Measurements from ENCODE around the gene ARAP1.
A peak's percentile ranks its signal among the peaks of the same experiment; 100 is the strongest.

The ARAP1 gene

DNA sequence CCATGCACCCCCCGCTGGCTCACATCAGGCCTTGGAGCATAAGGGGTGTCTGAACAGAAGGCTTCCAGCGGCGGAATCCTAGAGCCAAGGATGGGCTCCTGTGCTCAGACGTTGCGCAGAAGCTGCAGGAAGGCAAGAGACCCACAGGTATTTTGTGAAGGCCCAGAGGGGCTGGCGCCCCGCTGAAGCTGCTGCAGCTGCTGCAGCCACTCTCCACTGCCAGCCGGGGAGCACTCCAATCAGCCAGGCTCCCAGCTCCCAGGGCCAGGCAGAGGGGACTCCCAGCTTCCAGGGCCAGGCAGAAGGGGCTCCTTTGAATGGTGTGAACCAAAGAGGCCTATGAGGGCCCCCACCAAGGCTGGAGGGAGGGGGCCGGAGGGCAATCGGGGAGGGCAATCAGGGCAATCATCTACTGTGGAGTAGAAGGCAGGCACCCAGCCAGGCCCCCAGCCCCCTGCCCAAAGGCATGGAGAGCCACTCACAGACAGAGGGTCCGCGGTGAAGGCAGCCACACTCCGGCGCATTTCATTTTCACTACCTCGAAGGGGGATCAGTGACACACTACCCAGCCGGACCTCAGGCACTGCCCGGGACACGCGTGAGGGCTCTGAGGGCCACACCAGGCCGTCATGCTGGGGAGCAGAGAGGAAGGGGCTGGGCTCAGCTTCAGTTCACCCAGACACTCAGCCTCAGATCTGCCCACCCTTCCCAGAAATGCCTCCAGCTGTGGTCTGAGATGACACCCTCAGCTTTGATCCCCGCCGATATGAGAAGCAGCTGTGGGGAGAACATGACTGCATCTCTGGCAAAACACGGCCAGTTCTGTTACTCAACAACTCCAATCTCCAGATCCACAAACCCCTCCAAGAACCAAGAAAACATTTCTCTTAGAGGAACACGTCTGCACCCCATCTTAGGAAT is 66.4 kb downstream of the ARAP1 start:
- DNase-seq (ENCODE audit: low read depth in 2 of 2) = peak; percentile 57 to 63

DNA sequence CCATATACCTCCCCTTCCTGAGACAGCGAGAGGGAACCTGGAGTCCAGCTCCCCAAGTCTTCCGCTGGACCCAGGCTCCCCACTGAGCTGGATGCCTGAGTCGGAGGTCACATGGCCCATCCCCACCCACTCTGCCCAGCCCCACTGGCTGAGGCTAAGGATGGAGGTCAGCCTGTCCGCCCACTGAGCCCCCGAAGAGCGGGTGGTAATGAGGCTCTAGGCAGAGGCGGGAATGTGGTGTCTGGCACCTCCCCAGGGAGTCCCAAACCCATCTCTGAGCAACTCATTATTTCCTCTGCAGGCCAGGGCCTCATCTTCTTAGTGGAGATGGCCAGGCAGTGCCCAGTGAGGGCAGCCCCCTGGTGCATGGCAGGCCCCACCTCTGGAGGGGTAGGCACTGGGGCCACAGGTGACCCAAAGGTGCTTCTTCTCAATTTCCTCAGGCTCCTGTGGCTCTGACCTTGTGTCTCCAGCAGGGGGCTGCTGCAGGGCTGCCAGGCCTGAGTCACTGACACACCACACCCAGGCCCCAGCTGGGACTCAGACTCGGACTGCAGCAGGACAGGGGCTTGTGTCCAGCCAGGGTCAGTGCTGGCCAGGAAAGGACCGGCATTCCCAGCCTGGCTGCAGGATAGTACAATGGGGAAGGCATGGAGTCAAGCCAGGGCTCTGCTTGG is 67.8 kb downstream of the ARAP1 start:
- peak; percentile 28 to 42 for DNase-seq (ENCODE audit: low read depth in 2 of 2)

DNA sequence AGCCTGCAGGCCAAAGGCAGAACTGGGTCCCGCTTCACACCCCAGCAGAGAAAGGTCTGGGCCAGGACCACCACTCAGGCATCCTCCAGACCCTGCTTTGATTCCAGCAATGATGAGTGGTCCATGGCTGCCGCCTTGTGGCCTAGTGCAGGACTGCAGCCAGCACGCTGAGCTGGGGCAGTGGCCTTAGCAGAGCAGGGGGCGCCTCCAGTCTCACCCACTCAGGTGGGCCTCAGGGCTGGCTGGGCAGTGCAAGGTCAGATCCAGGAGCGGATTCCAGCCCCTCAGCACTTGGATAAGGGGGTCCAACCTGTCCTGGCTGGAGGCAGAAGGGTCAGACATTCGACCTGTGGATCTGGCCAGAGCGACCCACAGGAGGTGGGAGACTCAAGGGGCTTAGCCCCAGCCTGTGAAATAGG is 68.4 kb downstream of the ARAP1 start:
- peak; percentile 42 to 49 for DNase-seq (ENCODE audit: low read depth in 2 of 2)

DNA sequence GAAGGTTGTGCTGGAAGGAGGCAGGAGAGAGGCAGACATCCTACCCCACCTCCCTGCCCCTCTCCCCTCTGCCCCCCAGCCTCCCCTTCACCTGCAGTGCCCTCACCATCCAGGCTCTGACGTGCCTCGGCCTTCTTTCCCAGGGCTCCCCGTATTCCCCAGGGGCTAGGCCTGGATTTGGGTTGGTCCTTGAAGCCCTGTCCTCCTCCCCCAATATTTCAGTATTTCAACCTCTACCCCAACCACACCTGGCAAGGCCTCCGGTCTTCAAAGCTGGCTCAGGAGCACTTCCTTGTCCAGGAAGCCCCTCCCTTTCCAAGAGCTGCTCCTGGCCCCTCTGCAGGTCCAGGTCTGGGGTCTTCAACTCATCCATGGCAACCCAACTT is 69.4 kb downstream of the ARAP1 start:
- no peak for DNase-seq (ENCODE audit: low read depth in 2 of 2)

DNA sequence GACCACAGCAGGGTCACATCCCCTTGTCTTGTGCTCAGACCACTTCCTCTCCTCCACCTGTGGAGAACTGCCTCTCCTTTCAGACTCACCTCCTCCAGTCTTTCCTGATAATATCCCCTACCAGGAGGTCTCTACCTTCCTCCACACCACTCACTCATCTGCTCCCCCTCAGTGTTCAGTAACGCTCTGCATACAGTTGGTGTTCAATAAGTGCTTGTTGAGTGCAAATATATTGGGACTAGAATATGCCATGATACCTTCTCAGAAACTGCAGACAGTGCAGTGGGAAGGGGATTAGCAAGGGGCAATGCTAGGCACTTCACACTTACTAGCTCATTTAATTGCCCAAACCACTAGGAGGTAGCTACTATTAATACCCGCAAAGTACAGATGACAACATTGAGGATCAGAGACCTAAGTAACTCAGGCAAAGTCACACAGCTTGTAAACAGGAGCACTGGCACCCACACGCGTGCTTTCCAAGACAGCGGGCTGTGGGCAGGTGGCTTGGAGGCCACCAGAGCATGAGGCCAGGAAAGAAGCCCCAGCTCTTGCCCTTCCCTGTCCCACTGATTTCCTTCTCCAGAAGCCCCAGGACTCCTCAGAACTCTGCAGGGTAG is 69.9 kb downstream of the ARAP1 start:
- DNase-seq (ENCODE audit: low read depth in 2 of 2) = no peak

DNA sequence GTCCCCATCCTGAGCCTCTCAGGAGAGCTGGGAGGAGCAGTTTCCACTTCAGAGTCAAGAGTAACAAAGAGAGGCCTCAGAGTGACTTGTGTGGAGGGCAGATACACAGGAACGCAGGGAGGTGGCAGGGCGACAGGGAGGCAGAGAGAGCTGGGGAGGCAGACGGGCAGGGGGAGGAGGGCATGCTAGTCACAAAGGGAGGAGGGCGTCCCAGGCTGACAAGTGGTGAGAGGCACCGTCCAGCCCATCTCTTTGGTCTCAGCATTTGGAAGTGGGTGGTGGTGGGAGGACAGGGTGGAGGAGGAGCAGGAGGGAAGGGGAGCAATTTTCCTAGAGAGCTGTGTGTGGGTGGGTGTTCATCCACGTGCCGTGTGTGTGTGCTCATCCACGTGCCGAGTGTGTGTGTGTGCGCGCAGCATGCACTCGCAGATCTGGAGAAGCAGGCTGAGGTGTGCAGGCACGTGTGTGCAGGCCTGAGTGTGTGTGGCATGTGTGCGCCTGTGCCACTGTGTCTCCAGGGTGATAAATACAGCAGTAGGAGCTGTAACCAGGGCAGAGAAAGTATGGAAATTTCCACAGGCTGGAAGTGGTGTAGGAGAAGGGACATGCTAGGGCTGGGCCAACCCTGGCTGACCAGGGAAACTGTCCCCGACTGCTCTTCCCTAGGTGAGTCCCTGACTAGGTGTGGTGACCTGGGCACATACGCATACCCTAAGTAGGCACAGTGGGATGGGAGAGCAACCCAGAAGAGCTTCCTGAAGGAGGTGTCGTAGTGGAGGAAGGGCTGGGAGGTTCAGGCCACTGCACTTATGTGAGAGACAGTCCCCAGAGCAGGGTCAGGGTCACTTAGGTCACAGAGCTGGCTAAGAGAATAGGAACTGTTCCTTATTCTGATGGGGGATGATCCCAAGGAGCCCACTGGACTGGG is 70.7 kb downstream of the ARAP1 start:
- no peak for DNase-seq (ENCODE audit: low read depth in 2 of 2)

- no peak for DNase-seq (ENCODE audit: low read depth in 2 of 2)
Measured at GRCh38 chr11:72680624-72681158, 71.5 kb downstream of the ARAP1 start.

- no peak for DNase-seq (ENCODE audit: low read depth in 2 of 2)
Measured at GRCh38 chr11:72679869-72680268, 72.3 kb downstream of the ARAP1 start.

DNA sequence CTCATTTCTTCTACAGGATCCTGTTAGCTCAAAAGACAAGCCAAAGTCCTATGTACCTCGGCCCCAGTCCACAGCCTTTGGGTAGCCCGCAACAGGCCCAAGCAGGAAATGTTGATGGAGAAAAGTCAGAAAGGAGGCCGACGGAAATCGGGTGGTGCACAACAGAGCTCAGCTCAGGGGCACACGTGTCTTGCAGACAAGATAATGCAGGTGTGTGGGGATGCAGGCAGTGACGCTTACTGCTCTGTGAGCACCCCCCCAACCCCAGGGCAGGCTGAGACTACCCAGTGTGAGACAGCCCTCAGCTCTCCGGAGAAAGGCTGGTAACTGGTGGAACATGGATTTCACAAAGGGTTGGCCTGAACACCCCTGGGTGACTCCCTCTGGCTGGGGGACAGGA is 73.7 kb downstream of the ARAP1 start:
- DNase-seq (ENCODE audit: low read depth in 2 of 2) = no peak

DNA sequence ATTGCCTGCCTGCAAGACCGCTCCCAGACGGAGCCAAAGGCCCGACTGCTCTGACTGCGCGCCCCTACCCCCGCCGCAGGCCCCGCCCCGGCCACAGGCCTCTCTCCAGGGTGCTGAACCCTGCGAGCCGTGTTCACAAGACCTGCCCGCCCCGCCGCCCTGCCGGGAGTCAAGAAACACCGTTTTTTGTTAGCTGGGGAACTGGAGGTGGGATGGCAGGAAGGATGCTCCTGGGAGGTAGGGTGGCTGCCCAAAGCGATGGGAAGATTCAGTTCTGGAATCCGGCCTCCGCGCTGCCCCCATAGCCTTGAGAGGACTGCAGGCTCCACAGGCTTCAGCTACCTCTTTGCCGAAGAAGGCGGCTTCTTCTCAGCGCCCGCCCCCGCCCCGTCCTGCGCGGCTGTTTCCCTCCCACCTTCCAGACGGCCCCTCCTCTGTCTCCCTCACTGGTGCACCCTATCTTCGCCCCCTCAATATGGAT is 75.3 kb downstream of the ARAP1 start:
- DNase-seq (ENCODE audit: low read depth in 2 of 2) = peak; percentile 25 to 57

DNA sequence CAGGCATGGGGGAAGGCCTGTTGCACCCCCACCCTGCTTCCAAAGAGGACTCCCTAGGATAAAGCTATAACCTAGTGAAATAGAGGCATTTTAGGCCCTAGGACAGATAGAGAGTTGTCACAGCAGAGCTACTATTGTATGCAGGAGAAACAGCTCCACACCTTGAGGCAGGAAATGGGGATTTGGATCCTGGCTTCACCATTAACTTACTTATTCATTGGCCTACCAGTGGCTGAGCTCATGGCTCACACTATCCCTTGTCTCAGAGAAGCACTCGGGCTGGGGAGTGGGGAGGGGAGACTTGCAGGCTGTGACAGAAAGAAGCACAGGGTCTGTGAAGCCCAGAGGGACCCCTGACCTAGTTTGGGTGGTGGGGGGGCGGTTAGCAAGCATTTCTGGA is 77.0 kb downstream of the ARAP1 start:
- no peak for DNase-seq (ENCODE audit: low read depth in 2 of 2)

GRCh38 chr11:72673943-72674828 is 78.0 kb downstream of the ARAP1 start, which contains the start of gene PDE2A:
TSS of gene PDE2A (minus strand) at chr11:72674422. CDS start at chr11:72674207, 215 bp downstream.
- DNase-seq (ENCODE audit: low read depth in 2 of 2) = no peak

DNA sequence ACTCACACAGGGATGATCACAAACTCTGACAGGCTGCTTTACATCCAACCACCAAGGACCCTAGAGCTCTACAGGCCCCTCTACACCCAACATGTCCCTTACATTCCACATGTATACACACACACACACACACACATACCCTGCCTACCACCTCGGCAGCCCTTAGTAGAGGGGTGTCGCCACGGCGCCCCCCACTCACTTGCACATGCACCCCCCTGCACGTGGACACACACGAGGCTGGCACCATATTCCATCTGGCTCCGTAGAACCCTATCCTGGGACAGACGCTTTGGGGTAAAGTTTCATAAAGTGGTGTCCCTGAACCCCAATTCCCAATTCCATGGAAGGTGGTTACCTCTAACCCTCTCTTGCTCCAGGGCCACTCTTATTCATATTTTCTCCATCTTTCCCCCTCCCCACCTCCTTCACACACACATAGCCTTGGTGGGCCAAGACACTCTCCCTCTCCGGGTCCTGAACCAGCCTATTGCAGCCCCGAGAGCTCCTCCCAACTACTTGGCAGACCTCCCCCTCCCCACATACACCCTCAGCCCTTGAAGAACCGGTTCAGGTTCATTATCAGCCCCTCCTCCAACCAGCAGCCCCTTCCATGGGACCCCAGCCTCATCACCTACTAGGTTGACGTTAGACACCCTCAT is 78.8 kb downstream of the ARAP1 start:
- no peak for DNase-seq (ENCODE audit: low read depth in 2 of 2)

GRCh38 chr11:72672597-72673238 is 79.5 kb downstream of the ARAP1 start:
- no peak for DNase-seq (ENCODE audit: low read depth in 2 of 2)

DNA sequence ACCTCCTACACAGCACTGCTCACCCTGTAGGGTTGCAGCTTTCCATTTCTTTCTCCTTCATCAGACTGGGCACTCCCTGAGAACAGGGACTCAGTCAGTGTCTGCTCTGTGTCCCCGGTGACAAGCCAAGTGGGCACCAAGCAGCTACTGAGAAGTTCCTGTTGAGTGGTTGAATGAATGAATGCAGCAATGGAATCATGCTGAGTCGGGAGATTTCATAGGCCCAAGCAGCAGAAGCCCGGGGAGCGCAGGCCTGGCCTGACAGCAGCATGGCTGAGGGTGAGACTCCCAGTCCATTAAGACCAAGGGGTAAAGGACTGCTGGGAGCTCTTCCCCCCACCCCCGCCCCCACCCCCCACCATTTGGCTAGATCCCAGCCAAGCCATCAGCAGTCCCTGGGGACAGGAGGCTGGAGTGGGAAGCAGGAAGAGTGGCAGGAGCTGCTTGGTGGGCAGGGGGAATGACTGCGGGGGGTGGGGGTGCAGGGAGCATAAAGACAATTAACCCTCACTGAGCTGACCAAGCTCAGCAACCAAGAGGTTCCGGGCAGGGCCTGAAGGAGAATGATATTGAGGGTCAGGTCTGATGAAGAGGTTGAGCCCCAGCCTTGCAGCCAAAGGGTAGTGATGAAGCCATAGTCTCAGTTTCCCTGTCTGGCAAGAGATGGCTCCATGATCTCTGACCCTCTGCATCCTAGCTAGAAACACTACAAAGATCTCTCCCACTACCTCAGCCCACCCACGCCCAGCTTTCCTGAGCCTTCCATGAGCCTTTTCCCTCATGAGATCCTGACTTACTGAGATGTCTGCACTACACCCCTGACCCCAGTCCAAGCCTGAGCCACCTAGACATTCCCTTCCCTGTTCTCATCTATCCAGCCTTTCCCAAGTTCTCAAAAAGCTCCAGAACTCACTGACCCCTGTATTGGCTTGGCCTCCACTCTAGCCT is 80.8 kb downstream of the ARAP1 start:
- no peak for DNase-seq (ENCODE audit: low read depth in 2 of 2)

DNA sequence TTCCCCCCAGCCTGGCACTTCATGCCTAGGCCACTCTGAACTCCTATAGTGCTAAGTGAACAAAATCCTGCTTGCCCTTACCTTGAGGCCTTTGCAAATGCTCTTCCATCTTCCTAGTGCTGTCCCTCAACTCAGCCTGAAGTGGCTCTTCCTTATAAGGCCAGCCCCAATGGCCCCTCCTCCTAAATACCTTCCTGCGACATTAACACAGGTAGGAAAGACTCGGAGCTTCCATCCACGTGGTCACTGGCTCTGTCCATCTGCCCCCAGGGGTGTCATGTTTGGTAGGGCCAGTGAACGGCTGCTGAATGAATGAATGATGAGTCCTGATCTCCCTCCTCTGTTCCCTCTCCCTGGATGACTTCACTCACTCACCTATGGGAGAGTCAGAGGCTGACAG is 82.2 kb downstream of the ARAP1 start:
- DNase-seq (ENCODE audit: low read depth in 2 of 2) = no peak

- DNase-seq (ENCODE audit: low read depth in 2 of 2) = no peak
Measured at GRCh38 chr11:72669527-72669926, 82.7 kb downstream of the ARAP1 start.
